K562 (cell line): ENCODE measurements around the gene TAS2R19. TPM values are rescaled to one million over a fixed set of nuclear protein-coding genes. Genes with fewer than 3 reads are reported as not detected.

Source experiments
- ATAC-seq: fragments of 200-7000 bp; cut with Tn5 transposase; 3 replicates; pipeline ENCODE4 v1.9.1; 2020; ENCODE audit warnings: moderate library complexity
- BruUV-seq: library from RNA; stranded (reverse); fragments of 400-500 nt; replicated peaks from 2 replicates; lab custom pipeline; 2021; lab: Mats Ljungman, UMichigan
- CTCF ChIA-PET: fragments of 300-600 bp; formaldehyde crosslinking; extraction: SDS; loops from one replicate; lab custom pipeline; 2021; ENCODE audit warnings: low intra/inter-chr PET ratio; lab: Yijun Ruan, JAX
- POLR2A ChIA-PET: fragments of 300-600, 350-650 bp; sonication (Branson Sonifier 250); formaldehyde crosslinking; extraction: SDS; loops from one replicate; lab custom pipeline; 2021; ENCODE audit warnings: antibody characterized with exemption, inconsistent platforms; lab: Yijun Ruan, JAX
- DNase-seq, 4 experiments: peaks; one replicate each; pipeline versions ENCODE4 v3.0.0 to v3.0.0-alpha.2; 2011 to 2018; ENCODE audit warnings: low spot score in 3 of 4, mixed read lengths in 3 of 4; ENCODE audit errors: extremely low read depth in 1 of 4
- FAIRE-seq: peaks from 2 replicates; lab custom pipeline; 2011; peaks lifted over from hg19 to GRCh38; lab: Jason Lieb, UNC
- H2AFZ ChIP-seq: 2 replicates; pipeline ENCODE4 v1.6.0; 2011; ENCODE audit warnings: low read depth, low read length, control low read depth, inconsistent platforms
- H3K27ac ChIP-seq: fragments of 200-600 bp; 3 replicates; pipeline ENCODE4 v1.8.0; 2011; ENCODE audit warnings: low read depth, mild to moderate bottlenecking, control low read depth, inconsistent platforms, low read length, moderate library complexity, mixed read lengths; ENCODE audit errors: extremely low read depth
- H3K27me3 ChIP-seq, 2 experiments: fragments of 300-600 bp in 1 of 2; 2 replicates in 1 of 2; 3 replicates in 1 of 2; pipeline versions ENCODE4 v1.6.0 to v1.8.0; 2011; ENCODE audit warnings: inconsistent platforms in 2 of 2, low read length in 2 of 2, mild to moderate bottlenecking in 1 of 2, mixed read lengths in 1 of 2, moderate library complexity in 1 of 2; ENCODE audit not compliant: control insufficient read depth in 2 of 2, insufficient read depth in 2 of 2
- H3K36me3 ChIP-seq: fragments of 300-600 bp; 3 replicates; pipeline ENCODE4 v1.8.0; 2011; ENCODE audit warnings: mild to moderate bottlenecking, low read length, inconsistent platforms; ENCODE audit not compliant: control insufficient read depth, insufficient read depth
- H3K4me1 ChIP-seq, 2 experiments: fragments of 200-600 bp in 1 of 2; replicated peaks in 1 of 2; 2 replicates in 1 of 2; 3 replicates in 1 of 2; pipeline versions ENCODE4 v1.5.1 to v1.8.0; 2011; ENCODE audit warnings: inconsistent platforms in 2 of 2, low read length in 2 of 2, mild to moderate bottlenecking in 1 of 2, mixed read lengths in 1 of 2, moderate library complexity in 1 of 2; ENCODE audit not compliant: control insufficient read depth in 2 of 2, insufficient read depth in 2 of 2
- H3K4me2 ChIP-seq: 2 replicates; pipeline ENCODE4 v1.6.1; 2011; ENCODE audit warnings: low read length, control low read depth, inconsistent platforms, mixed read lengths; ENCODE audit not compliant: insufficient read depth
- H3K4me3 ChIP-seq: fragments of 200-600 bp; sonication (generic), shearing (Covaris generic); 2 replicates; pipeline ENCODE4 v1.5.1; 2016; ENCODE audit warnings: control low read depth, inconsistent platforms
- H3K79me2 ChIP-seq: fragments of 200-600 bp; 3 replicates; pipeline ENCODE4 v1.8.0; 2011; ENCODE audit warnings: low read length, inconsistent platforms; ENCODE audit not compliant: control insufficient read depth, insufficient read depth
- H3K9ac ChIP-seq, 2 experiments: 2 replicates each; pipeline versions ENCODE4 v1.6.0 to v1.6.1; 2011; ENCODE audit warnings: low read depth in 2 of 2, low read length in 2 of 2, control low read depth in 1 of 2, inconsistent platforms in 1 of 2, mild to moderate bottlenecking in 1 of 2, mixed read lengths in 1 of 2; ENCODE audit not compliant: insufficient read depth in 1 of 2
- H3K9me1 ChIP-seq: one replicate; pipeline ENCODE4 v1.6.0; 2011; ENCODE audit warnings: inconsistent platforms, mild to moderate bottlenecking, low read length, moderate library complexity; ENCODE audit not compliant: control insufficient read depth, insufficient read depth
- H3K9me3 ChIP-seq: replicated peaks from 2 replicates; pipeline ENCODE4 v1.5.1; 2011; ENCODE audit warnings: low read depth, low read length, inconsistent platforms; ENCODE audit not compliant: control insufficient read depth, insufficient read depth
- H4K20me1 ChIP-seq: replicated peaks from 2 replicates; pipeline ENCODE4 v1.6.1; 2011; ENCODE audit warnings: low read length, inconsistent platforms, mixed read lengths; ENCODE audit not compliant: control insufficient read depth, insufficient read depth
- CGGBP1 ChIP-seq: fragments of 250-450 bp; sonication (Bioruptor Pico); IDR thresholded peaks from 2 replicates; pipeline ENCODE4 v1.9.0; 2021; ENCODE audit warnings: mild to moderate bottlenecking
- ELF1 ChIP-seq: fragments of 200-800 bp; sonication (Bioruptor generic); IDR thresholded peaks from 2 replicates; pipeline ENCODE4 v1.6.1; 2016; ENCODE audit warnings: missing genetic modification characterization, missing compliant biosample characterization
- EZH2 ChIP-seq: IDR thresholded peaks from 2 replicates; pipeline ENCODE4 v1.6.1; 2012; ENCODE audit warnings: low read depth, mild to moderate bottlenecking, inconsistent platforms, low read length, borderline replicate concordance
- FIP1L1 ChIP-seq: fragments of 200-400 bp; formaldehyde crosslinking; IDR thresholded peaks from 2 replicates; pipeline ENCODE4 v1.6.1; 2018; ENCODE audit warnings: mild to moderate bottlenecking, low read depth, low read length; ENCODE audit not compliant: poor library complexity, severe bottlenecking
- HDAC3 ChIP-seq: fragments of 450-650 bp; IDR thresholded peaks from 2 replicates; pipeline ENCODE4 v1.6.1; 2018; ENCODE audit warnings: borderline replicate concordance, mild to moderate bottlenecking, moderate library complexity; ENCODE audit not compliant: partially characterized antibody
- HEY1 ChIP-seq: fragments of 250-450 bp; sonication (Bioruptor Pico); IDR thresholded peaks from 2 replicates; pipeline ENCODE4 v1.5.0; 2020; ENCODE audit warnings: mild to moderate bottlenecking, moderate library complexity, borderline replicate concordance
- HINFP ChIP-seq: fragments of 450-650 bp; conservative IDR thresholded peaks from 2 replicates; pipeline ENCODE4 v1.6.1; 2016; ENCODE audit warnings: missing genetic modification characterization, low read depth, mild to moderate bottlenecking, control low read depth, missing compliant biosample characterization
- POLR3G ChIP-seq: IDR thresholded peaks from 2 replicates; pipeline ENCODE4 v1.6.1; 2011; ENCODE audit not compliant: insufficient read length, insufficient replicate concordance; ENCODE audit errors: extremely low read depth
- RNF219 ChIP-seq: fragments of 250-450 bp; sonication (Bioruptor Pico); IDR thresholded peaks from 2 replicates; pipeline ENCODE4 v1.5.0; 2022; ENCODE audit warnings: mild to moderate bottlenecking
- SRF ChIP-seq, 2 experiments: fragments of 250-450, 450-650 bp in 1 of 2; sonication (Bioruptor Pico) in 1 of 2; sonication (generic) in 1 of 2; formaldehyde crosslinking; IDR thresholded peaks; 2 replicates each; pipeline versions ENCODE4 v1.5.0 to v1.5.1; 2020 to 2022; ENCODE audit warnings: mild to moderate bottlenecking in 1 of 2, missing genetic modification reagents in 1 of 2
- YY1 ChIP-seq, 3 experiments: IDR thresholded peaks; 2 replicates each; pipeline ENCODE4 v1.6.1; 2011; ENCODE audit warnings: low read length in 2 of 3, mild to moderate bottlenecking in 2 of 3, moderate library complexity in 2 of 3, borderline replicate concordance in 1 of 3, control low read depth in 1 of 3, low read depth in 1 of 3; ENCODE audit not compliant: insufficient read depth in 3 of 3, insufficient replicate concordance in 2 of 3, control insufficient read depth in 1 of 3, insufficient read length in 1 of 3; ENCODE audit errors: extremely low read depth in 1 of 3
- ZBTB34 ChIP-seq: fragments of 250-450 bp; sonication (Bioruptor Pico); IDR thresholded peaks from 2 replicates; pipeline ENCODE4 v1.8.0; 2021; ENCODE audit warnings: mild to moderate bottlenecking, moderate library complexity
- ZNF140 ChIP-seq: fragments of 250-450 bp; sonication (Bioruptor Pico); IDR thresholded peaks from 2 replicates; pipeline ENCODE4 v1.8.0; 2021; ENCODE audit warnings: moderate library complexity, mild to moderate bottlenecking, inconsistent platforms
- ZNF146 ChIP-seq: IDR thresholded peaks from one replicate; pipeline ENCODE4 v1.6.1; 2018; ENCODE audit warnings: missing compliant biosample characterization; ENCODE audit not compliant: unreplicated experiment
- WGBS: fragments of 100-300 bp; shearing (Covaris generic); methylation state at CpG from one replicate; pipeline ENCODE4 v1.1.6; 2016; ENCODE audit warnings: low coverage, mixed read lengths; ENCODE audit not compliant: insufficient coverage; ENCODE audit errors: missing lambda C conversion rate; 5-methylcytosine and 5-hydroxymethylcytosine counted together
- in situ Hi-C: fragments of 300-500 bp; cut with MboI; formaldehyde crosslinking; loops from 4 replicates; pipeline ENCODE4 v1.15.0; 2018; ENCODE audit warnings: inconsistent platforms, mixed read lengths
- intact Hi-C: fragments of 100-400 bp; cut with micrococcal nuclease; formaldehyde crosslinking; loops from 2 replicates; pipeline ENCODE4 v1.14.2; 2022
- polyA plus RNA-seq, 8 experiments: library from polyadenylated mRNA; depleted of rRNA in 4 of 8; stranded (reverse) in 5 of 8; unstranded in 3 of 8; fragments of >200 nt; fragmentation: Nextera tagmentation in 2 of 8; fragmentation: Illumina TruSeq in 1 of 8; extraction: Ambion mirVana in 2 of 8; extraction: Trizol in 1 of 8; gene quantifications; 2 replicates each; pipeline versions ENCODE4 v1.2.1 to v1.2.3, GENCODE V29; 2011 to 2014; ENCODE audit warnings: inconsistent platforms in 1 of 8, missing spikeins in 1 of 8
- total RNA-seq, 7 experiments: library from RNA; depleted of rRNA in 6 of 7; stranded (reverse); fragments of >200 nt in 6 of 7; fragmentation: Illumina TruSeq in 2 of 7; extraction: Trizol in 2 of 7; gene quantifications; 2 replicates each; pipeline versions ENCODE4 v1.2.1 to v1.2.3, GENCODE V29; 2011 to 2021; ENCODE audit warnings: low replicate concordance in 1 of 7

Gene TAS2R19
- total and polyA plus RNA-seq, 9 of the 15 experiments (the other 6 are each of a cell fraction or from before 2014, with no cell fraction given), result 0.13 to 3.0 (median 0.86) TPM; not detected in 2

DNA sequence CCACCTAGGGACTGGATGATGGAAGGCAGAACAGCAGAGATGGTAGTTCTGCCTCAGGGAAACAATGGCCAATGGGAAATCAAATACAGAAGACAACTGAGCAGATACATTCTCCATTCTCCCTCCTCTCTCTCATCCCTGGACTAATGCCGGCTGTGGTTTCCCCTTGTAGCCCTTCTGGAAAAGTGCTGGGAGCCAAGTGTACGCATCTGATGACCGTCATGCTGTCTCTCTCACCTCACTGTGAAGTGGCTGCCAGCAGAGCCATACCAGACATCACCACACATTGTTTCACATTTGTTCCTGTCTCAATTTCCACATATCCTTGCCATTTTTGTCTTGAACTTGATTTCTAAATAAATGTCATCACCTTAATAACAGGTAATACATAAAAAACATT is 36.6 kb upstream of the TAS2R19 start (continued):
- no peak for TF ChIP-seq HINFP
- TF ChIP-seq ZBTB34 (CRISPR knock-in tag), result no peak
- no peak for TF ChIP-seq ZNF146 (CRISPR knock-in tag)
- no peak for TF ChIP-seq ELF1 (tag)
- no peak for TF ChIP-seq HEY1 (CRISPR knock-in tag)

DNA sequence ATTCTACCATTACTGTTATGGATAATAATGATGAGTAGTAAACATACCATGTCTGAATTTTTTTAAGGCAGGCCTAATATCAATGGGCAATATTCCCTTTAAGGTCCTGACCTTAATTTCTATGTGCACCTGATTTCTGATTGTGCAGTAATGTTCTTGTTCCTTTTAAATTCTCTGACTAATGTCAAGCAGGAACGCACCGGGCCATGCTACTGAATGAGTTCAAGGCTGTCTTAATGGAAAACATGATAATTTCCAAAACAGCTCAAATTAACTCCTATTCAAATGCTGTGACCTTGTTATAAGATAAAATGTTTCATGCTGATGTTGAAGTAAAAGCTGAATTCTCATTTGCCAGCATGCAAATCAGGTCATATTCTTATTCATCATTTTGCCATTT is 32.9 kb upstream of the TAS2R19 start:
- POLR2A ChIA-PET, result no interaction called here
- DNase-seq, result no peak
- Histone ChIP-seq H4K20me1 (no peaks in the 10 kb centered on the region), H3K4me1 (no peaks in the 10 kb centered on the region), H3K9ac (no peak overlapping the region), H3K27me3 (no peaks in the 10 kb centered on the region), H2AFZ (no peak overlapping the region), H3K27ac (no peak overlapping the region), H3K9me3 (no peaks in the 10 kb centered on the region), H3K79me2 (peaks cover 2% of the 10 kb centered on the region; the same call in 1 of the 3 replicates), H3K4me3 (no peak overlapping the region), H3K9me1 (no peaks in the 10 kb centered on the region), H3K36me3 (peaks cover 2% of the 10 kb centered on the region; the same call in 1 of the 3 replicates), H3K4me2 (no peak overlapping the region)
- BruUV-seq, result no TSS peak
- CTCF ChIA-PET, result no interaction called here
- in situ Hi-C loops (no loop called here), intact Hi-C loops (loop anchor here (2.0 kb wide), 1 partner anchor 71 kb away; no protein-coding TSS in a partner anchor)
- no peak for FAIRE-seq
- ATAC-seq, result no peak
- WGBS, result 94% methylated on average over 2 of the region's 2 CpGs
- TF ChIP-seq RNF219 (CRISPR knock-in tag), result no peak
- no peak for TF ChIP-seq ZNF140 (CRISPR knock-in tag)
- no peak for TF ChIP-seq SRF (CRISPR knock-in tag; IDR thresholded peaks at IDR 0.05)
- no peak for TF ChIP-seq EZH2
- TF ChIP-seq HDAC3, result no peak
- TF ChIP-seq FIP1L1, result no peak
- TF ChIP-seq YY1 (IDR thresholded peaks at IDR 0.05; ENCODE audit: borderline replicate concordance in 1 of 3, control insufficient read depth in 1 of 3, extremely low read depth in 1 of 3, insufficient read depth in 3 of 3, insufficient read length in 1 of 3, insufficient replicate concordance in 2 of 3, low read depth in 1 of 3, low read length in 2 of 3), result no peak
- TF ChIP-seq CGGBP1 (CRISPR knock-in tag), result no peak
- no peak for TF ChIP-seq POLR3G
